ENCODE measurements around the gene UCHL5. TPM values are rescaled to one million over a fixed set of nuclear protein-coding genes. Genes with fewer than 3 reads are reported as not detected.

The UCHL5 gene
- total RNA-seq, 1 experiment from 2014 or later: 42.1 TPM

- no peak overlapping the region for H3K27ac ChIP-seq (ENCODE audit: insufficient read length, low read depth, low read length)
- no peak overlapping the region for H3K9ac ChIP-seq (ENCODE audit: extremely low read depth, insufficient read length, low read length)
- TF ChIP-seq CTCF (conservative IDR thresholded peaks at IDR 0.05): no peak
- no peaks in the 10 kb centered on the region for H3K27me3 Mint-ChIP-seq (ENCODE audit: low read depth)
- no peak overlapping the region for H3K4me3 Mint-ChIP-seq
- no peak overlapping the region for H2BK120ac ChIP-seq (ENCODE audit: low read depth, low read length, poor library complexity, severe bottlenecking)
- no peaks in the 10 kb centered on the region for H4K20me1 ChIP-seq (ENCODE audit: control insufficient read depth, insufficient read depth, insufficient read length)
- no peak overlapping the region for H3T11ph ChIP-seq (ENCODE audit: low read length)
- peaks cover 0 to 3% (median 0%) of the 10 kb centered on the region in 3 experiments; a peak in 1 of 7 replicates for H3K36me3 Mint-ChIP-seq (ENCODE audit: insufficient read depth in 1 of 3, low read depth in 3 of 3)
- no peaks in the 10 kb centered on the region for H3K9me3 ChIP-seq (ENCODE audit: control insufficient read depth, low read depth, low read length)
- H3K4me1 ChIP-seq (ENCODE audit: insufficient read depth, low read length): no peaks in the 10 kb centered on the region
- no peak overlapping the region for H4K91ac ChIP-seq (ENCODE audit: insufficient read length, low read depth, low read length)
- WGBS (ENCODE audit: extremely low coverage, insufficient read length, low lambda C conversion rate): no CpG with 5 or more reads among the region's 2 CpGs
- H3K79me2 ChIP-seq (ENCODE audit: insufficient read depth, low read length): no peaks in the 10 kb centered on the region
- H3K4me2 ChIP-seq (ENCODE audit: insufficient read depth, insufficient read length, low read length): no peak overlapping the region
- H2AK5ac ChIP-seq (ENCODE audit: insufficient read length, low read length): no peak overlapping the region
- no peak overlapping the region for H2AFZ ChIP-seq (ENCODE audit: low read length)
- no peak overlapping the region for H3K27ac Mint-ChIP-seq
- no peaks in the 10 kb centered on the region for H3K9me3 Mint-ChIP-seq
- H3K79me1 ChIP-seq (ENCODE audit: insufficient read depth, low read depth, low read length, poor library complexity, severe bottlenecking): no peaks in the 10 kb centered on the region
- no peak overlapping the region for H2BK12ac ChIP-seq (ENCODE audit: insufficient read length, low read depth, low read length)
- no peak overlapping the region for H3K56ac ChIP-seq (ENCODE audit: insufficient read length, low read depth, low read length)
- no peak overlapping the region for H2BK20ac ChIP-seq (ENCODE audit: low read depth, low read length, poor library complexity, severe bottlenecking)
- no peak overlapping the region for H4K8ac ChIP-seq (replicated peaks; ENCODE audit: insufficient read length, low read depth, low read length)
- H4K5ac ChIP-seq (ENCODE audit: insufficient read length, low read depth, low read length): no peak overlapping the region
- H3K23ac ChIP-seq (ENCODE audit: insufficient read length, low read depth, low read length): no peak overlapping the region
- no peak overlapping the region for H2BK15ac ChIP-seq (ENCODE audit: low read depth, low read length)
- DNase-seq: no peak
- H3K4me1 Mint-ChIP-seq: no peaks in the 10 kb centered on the region
- no peak overlapping the region for H3K18ac ChIP-seq (ENCODE audit: insufficient read length, low read depth, low read length)
- no peak overlapping the region for H3K4ac ChIP-seq (ENCODE audit: low read depth, low read length)
- H3K23me2 ChIP-seq (ENCODE audit: insufficient read length, low read depth, low read length, poor library complexity, severe bottlenecking): no peaks in the 10 kb centered on the region
- no peak overlapping the region for H3K14ac ChIP-seq (ENCODE audit: insufficient read depth, low read length)
- no peak overlapping the region for H2BK5ac ChIP-seq (ENCODE audit: insufficient read length, low read length)
- no peaks in the 10 kb centered on the region for H3K27me3 ChIP-seq (ENCODE audit: insufficient read depth, low read length)
Measured at GRCh38 chr1:193013005-193013404, 46.2 kb downstream of the UCHL5 start.

All from H9 (cell line).